A204.1 (cell line): ENCODE measurements around the gene FAM72A.
"Not testable (repeated sequence)": the region's sequence is repeated elsewhere in the genome, so short reads cannot be mapped to it uniquely, and the experiment has no call there.

Experiments used
- FAIRE-seq: peaks from 2 replicates; lab custom pipeline; 2012; peaks lifted over from hg19 to GRCh38; lab: Jason Lieb, UNC

The FAM72A gene

DNA sequence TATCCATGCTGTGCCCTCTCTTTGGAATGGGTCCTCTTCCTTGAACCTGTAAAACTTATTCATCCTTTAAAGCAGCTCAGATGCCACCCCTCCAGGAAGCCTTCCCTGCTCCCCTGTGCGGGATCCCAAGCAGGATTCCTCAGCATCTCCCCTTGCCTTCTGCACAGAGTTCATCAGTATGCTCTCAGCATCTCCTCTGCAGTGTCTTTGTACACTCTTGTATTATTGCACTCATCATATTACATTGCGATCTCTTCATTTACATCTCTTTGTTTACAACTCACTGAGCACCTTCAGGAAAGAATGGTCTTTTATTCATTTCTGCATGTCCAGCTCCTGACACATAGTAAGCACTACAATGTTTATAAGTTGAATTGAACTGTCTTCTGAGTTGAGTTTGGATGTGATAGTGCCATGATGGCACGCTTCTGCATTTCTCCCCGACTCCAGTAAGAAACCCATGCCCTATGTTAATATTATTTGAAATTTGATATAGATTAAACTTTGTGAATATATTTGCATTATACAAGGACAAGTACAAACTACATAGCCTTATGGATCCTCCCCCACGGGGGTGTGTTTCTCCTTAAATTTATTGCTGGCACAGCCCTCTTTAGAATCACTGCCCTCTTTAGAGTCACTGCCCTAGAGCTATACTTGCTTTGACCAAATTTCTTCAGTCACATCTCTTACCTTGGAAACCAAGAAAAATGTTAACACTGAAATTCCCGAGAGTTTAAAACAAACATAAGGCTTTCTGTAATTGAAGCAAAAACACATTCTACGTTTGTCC lies 13.2 kb upstream of the FAM72A start:
- not testable (repeated sequence) for FAIRE-seq

DNA sequence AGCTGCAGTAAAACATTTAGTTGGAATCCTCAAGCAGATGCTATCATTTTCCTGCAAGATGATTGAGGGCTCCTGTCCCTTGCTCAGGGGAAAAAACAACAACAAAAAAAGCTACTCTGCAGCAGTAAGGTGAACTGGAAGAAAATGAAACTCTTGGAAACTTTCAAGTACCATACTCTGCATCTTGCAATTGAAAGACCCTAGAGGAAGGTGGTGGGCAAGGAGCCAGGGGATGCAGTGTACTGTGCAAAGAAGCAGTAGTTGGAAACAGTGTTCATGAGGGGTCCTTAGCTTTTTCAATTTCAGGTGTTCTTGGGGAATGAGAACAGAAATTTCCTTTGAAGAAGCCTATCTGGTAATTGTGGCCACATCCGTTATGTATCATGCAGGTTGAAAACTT lies 8.2 kb upstream of the FAM72A start:
- FAIRE-seq, result not testable (repeated sequence)

DNA sequence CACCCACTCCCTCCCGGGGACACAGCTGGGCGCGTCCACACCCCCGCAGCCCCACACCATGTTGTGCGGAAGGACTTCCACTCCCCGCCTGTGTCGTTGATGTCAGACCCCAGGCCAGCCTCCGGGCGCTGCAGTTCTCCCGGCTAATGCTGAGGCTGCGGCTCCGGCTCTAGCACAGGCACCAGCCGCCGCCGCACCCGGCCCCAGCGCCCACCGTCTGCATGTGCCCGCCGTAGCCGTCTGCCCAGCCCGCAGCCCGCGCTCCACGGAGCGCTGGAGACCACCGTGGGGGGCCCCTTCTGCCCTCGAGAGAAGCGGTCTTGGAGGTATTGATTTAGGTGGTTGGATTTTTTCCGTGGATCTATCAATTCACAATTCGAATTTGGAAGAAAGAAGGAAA lies 2.9 kb upstream of the FAM72A start:
- not testable (repeated sequence) for FAIRE-seq

GRCh38 chr1:206204871-206205270 lies 2.2 kb upstream of the FAM72A start:
- FAIRE-seq, result not testable (repeated sequence)

DNA sequence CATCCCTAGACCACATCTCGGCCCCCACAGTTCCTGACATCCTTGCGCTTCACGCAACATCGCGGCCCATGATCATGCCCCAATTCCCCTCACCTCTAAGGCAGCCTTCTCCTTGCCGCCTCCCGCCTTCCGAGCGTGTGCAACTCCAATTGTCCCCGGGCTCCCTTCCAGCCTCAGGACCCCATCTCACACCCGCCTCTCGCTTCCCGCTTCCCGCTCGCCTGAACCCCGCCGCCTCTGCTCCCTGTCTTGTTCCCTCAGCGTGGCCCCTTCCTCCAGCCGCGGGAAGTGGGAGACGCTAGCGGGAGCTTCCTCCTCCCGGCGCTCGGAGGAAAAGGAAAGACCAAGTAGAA lies 1.5 kb upstream of the FAM72A start:
- FAIRE-seq, result not testable (repeated sequence)

DNA sequence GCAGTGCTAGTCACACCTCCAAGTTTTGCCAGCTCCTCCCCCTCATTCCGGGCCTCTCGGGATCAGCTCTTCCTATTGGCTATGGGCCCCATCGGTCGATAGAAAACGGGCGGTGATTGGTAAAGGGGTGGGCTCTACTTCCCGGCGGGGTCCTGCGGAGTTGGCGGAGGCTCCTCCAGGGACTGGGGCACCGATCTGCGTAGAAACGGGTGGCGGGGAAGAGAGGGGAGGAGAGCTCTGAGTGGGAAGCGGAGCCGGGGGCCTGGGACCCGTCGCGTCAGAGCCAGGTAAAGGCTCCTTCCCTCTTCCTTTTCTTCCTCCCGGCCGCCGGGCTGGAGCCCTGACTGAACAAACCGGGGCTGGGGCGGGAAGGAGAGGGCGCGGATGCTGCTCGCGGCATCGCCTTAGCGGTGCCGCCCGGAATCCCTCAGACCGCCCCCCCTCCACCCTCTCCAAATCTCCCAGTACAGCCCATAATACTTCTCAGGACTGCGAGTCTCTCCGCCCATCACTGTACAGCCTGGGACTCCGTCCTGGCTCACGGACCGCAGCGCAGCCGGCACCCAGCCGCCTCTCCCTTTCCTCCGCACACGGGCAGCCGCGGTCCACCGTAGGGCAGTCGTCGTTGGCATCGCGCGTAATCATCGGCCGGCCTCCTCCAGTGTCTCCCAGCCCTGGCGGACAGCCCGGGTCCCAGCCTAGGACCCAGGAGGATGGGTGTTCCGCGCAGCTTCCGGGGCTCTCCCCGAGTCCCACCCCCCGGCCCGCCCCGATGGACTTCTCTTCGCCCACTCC lies 922 bp upstream of the FAM72A start, which contains the start of gene SRGAP2:
Gene SRGAP2, plus strand, starts transcription at position 178 of the 795 bp plus-strand sequence. CDS start 2,430 bp downstream, outside the sequence.
- FAIRE-seq, result peak; percentile 89

DNA sequence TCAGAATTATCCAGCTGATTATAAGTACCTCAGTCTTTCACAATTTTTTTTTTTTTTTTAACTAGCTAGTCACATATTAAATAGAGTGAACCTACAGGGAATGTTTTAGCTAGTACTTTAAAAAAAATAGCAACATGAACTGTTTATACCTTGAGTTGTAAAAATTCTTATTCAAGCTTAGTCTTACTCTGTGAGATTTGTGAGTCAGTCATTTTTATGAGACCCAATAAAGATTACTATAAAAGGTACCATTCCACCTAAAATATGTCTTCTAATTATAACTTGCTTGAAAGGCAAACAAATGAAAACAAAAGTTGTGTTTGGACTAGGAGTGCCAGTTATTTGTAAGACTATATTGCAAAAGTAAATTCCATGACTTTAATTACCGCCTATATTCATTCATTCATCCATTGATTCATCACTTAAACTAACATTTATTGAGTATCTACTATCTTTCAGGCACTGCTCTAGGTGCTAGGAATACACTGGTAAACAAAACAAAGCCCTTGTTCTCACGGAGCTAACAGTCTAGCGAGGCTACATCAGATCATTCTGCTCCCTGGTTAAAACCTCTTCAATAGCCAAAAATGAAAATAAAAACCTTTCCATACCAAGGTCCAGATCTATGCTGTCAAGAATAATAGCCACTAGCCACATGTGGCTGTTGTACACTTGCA lies 5.8 kb downstream of the FAM72A start:
- FAIRE-seq, result not testable (repeated sequence)

DNA sequence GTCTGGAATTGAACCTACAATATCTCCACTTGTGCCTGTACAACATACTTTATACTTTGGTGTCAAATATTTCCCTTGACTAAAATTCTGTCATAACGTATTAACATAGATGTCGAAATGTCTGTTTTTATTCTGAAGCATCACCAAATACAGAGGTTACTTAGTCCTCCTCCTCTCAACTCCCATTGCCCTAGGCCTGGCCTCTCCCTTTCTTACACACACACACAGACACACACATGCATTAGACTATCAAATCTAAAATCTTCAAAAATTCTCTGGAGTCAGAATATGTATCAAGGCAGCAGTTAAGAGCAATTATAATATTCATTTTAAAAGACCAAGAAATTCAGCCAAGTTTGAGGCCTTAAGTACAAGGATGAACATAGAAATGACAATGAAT lies 7.5 kb downstream of the FAM72A start:
- FAIRE-seq, result not testable (repeated sequence)

GRCh38 chr1:206186826-206187225 lies 15.8 kb downstream of the FAM72A start:
- FAIRE-seq, result not testable (repeated sequence)

- FAIRE-seq, result not testable (repeated sequence)
These were observed 16.9 kb downstream of the FAM72A start for GRCh38 chr1:206185778-206186177.

GRCh38 chr1:206183788-206184187 lies 18.9 kb downstream of the FAM72A start:
- not testable (repeated sequence) for FAIRE-seq

GRCh38 chr1:206182368-206183317 lies 20.0 kb downstream of the FAM72A start:
- FAIRE-seq, result not testable (repeated sequence)

DNA sequence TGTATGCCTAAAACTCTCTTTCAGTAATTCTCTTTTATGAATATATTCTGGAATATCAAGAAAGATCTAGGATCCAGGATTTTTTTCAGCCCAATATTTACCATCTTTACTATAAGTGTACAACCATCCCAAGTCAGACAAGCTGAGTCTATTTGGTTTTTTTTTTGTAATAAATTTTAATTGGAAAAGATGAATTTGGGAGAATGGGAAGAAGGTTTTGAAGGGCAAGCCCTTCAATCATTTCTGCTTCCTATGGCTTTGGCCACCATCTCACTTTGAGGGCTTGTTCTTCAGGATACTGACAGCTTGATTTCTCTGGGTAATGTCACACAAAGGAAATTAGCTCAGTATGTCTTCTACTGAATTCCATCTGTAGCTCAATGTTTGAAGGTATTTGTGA lies 23.0 kb downstream of the FAM72A start:
- not testable (repeated sequence) for FAIRE-seq

GRCh38 chr1:206178061-206178989 lies 24.3 kb downstream of the FAM72A start:
- not testable (repeated sequence) for FAIRE-seq

GRCh38 chr1:206176114-206176502 lies 26.5 kb downstream of the FAM72A start:
- FAIRE-seq, result not testable (repeated sequence)

DNA sequence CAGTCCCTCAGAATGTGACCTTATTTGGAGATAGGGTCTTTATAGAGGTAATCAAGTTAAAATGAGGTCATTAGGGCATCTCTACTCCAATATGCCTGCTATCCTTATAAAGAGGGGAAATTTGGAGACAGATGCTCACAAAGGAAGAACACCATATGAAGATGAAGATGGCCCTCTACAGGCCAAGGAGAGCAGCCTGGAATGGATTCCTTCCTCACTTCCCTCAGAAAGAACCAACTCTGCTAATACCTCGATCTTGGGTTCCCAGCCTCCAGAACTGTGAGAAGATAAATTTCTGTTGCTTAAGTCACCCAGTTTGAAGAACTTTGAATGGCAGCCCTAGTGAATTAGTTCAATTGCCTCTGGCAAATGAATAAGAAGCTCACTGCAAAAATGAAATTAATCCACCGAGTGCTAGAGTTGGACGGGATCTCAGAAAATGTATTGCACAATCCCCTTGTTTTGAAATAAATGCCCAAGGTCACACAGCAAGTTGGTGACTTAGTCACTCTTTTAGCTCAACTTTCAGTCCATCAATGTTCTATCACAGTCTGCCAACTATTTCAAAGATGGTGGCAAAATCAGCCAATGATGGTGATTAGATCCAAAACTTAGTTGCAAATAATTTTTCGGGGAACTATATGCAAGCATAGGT lies 27.1 kb downstream of the FAM72A start:
- FAIRE-seq, result not testable (repeated sequence)

DNA sequence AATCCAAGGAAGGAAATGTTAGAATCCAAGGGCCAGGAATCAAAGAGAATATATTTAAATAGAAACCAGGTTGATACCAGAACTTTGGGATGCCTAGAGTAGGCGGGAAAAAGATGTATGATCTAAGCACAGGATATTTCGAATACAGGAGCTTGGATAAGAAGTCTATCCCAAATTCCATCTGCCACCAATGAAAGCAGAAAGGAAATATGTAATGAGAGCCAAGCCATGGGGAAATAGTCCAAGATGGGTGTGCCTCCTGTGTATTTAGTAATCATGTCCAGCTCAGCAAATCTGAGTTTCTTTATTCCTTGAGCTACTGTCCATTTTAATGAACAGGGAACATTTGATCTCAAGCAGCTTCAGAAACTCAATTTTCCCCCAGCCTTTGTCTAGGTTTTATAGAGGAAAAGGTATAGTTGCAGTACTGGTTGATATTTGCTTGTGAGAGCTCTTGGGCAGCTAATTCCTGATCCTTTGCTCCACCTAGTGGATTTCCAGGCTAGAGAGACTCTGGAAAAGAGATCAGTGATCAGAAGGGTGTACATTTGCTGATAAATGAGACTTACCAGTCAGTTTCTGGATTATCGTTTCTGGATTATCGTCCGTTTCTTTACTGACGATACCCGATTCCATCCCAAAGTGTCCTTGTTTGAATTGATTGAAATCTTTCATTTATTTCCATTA lies 28.3 kb downstream of the FAM72A start:
- FAIRE-seq, result not testable (repeated sequence)

DNA sequence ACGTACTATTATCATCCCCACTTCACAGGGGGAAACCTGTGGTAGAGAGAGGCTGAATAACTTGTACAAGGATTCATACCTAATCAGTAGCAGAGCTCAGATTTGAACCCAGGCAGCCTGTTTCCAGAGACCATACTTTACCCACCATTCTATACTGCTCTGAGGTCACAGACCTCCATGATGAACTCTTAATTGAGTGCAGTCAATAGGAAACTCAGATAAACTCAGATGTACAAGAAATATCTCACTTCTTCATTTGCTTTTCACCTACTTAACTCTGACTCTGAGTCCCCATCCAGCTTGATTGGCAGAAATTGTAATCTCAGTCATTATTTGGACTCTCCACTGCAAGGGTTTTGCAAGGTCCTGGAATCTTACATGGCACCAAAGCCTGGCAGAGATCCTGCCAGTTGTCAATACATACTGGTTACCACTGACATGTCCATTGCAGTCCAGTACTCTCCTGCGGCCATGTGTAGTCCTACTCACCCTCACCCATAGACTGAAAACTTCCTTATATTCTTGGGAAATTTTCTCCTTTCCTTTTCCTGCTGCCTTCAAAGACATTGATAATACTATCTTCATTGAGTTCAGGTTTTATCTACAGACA lies 29.4 kb downstream of the FAM72A start:
- FAIRE-seq, result not testable (repeated sequence)

- FAIRE-seq, result not testable (repeated sequence)
These were observed 32.8 kb downstream of the FAM72A start for GRCh38 chr1:206169794-206170193.
